ENCODE measurements around the gene IL23R.

DNA sequence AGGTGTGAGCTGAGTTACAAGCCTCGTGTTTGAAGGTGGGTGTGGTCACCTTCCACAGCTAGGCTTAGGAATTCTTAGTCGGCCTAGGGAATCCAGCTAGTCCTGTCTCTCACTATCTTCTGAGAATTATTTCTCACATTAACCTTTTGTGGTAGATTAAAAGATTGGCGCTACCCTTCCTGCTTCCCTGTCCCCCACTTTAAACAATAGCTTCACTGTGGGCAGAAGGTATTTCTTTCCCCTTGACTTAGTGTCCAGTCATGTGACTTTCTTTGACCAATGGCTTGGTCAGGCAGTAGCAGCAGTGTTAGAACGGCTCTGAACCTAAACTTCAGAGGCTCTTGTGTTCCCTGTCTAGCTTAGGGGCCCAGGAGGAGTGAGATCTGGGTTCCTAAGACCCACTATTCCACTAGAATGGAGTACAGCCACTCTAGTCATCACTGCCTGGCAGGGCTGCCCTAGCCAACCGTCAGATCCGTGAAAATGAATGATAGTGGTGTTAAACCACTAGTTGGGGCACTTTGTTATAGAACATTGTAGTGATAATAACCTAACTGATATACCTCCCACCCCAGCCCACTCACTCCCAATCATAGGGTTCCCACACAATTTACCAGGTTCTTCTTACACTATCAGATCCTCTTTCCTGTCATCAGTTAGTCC lies 17.6 kb upstream of the IL23R start:
- TF ChIP-seq TAF1 (IDR thresholded peaks at IDR 0.05; ENCODE audit: borderline replicate concordance, low read depth, low read length) = no peak
- no peak for TF ChIP-seq POLR2AphosphoS5 (IDR thresholded peaks at IDR 0.05; ENCODE audit: low read depth, low read length)
